K562 (cell line): ENCODE measurements around the gene MACROD2. TPM values are rescaled to one million over a fixed set of nuclear protein-coding genes. Genes with fewer than 3 reads are reported as not detected.

Source experiments
- ATAC-seq: fragments of 200-7000 bp; cut with Tn5 transposase; 3 replicates; pipeline ENCODE4 v1.9.1; 2020; ENCODE audit warnings: moderate library complexity
- BruUV-seq: library from RNA; stranded (reverse); fragments of 400-500 nt; replicated peaks from 2 replicates; lab custom pipeline; 2021; lab: Mats Ljungman, UMichigan
- CTCF ChIA-PET: fragments of 300-600 bp; formaldehyde crosslinking; extraction: SDS; loops from one replicate; lab custom pipeline; 2021; ENCODE audit warnings: low intra/inter-chr PET ratio; lab: Yijun Ruan, JAX
- POLR2A ChIA-PET: fragments of 300-600, 350-650 bp; sonication (Branson Sonifier 250); formaldehyde crosslinking; extraction: SDS; loops from one replicate; lab custom pipeline; 2021; ENCODE audit warnings: antibody characterized with exemption, inconsistent platforms; lab: Yijun Ruan, JAX
- DNase-seq, 4 experiments: peaks; one replicate each; pipeline versions ENCODE4 v3.0.0 to v3.0.0-alpha.2; 2011 to 2018; ENCODE audit warnings: low spot score in 3 of 4, mixed read lengths in 3 of 4; ENCODE audit errors: extremely low read depth in 1 of 4
- FAIRE-seq: peaks from 2 replicates; lab custom pipeline; 2011; peaks lifted over from hg19 to GRCh38; lab: Jason Lieb, UNC
- H2AFZ ChIP-seq: 2 replicates; pipeline ENCODE4 v1.6.0; 2011; ENCODE audit warnings: low read depth, low read length, control low read depth, inconsistent platforms
- H3K27ac ChIP-seq: fragments of 200-600 bp; 3 replicates; pipeline ENCODE4 v1.8.0; 2011; ENCODE audit warnings: low read depth, mild to moderate bottlenecking, control low read depth, inconsistent platforms, low read length, moderate library complexity, mixed read lengths; ENCODE audit errors: extremely low read depth
- H3K27me3 ChIP-seq, 2 experiments: fragments of 300-600 bp in 1 of 2; 2 replicates in 1 of 2; 3 replicates in 1 of 2; pipeline versions ENCODE4 v1.6.0 to v1.8.0; 2011; ENCODE audit warnings: inconsistent platforms in 2 of 2, low read length in 2 of 2, mild to moderate bottlenecking in 1 of 2, mixed read lengths in 1 of 2, moderate library complexity in 1 of 2; ENCODE audit not compliant: control insufficient read depth in 2 of 2, insufficient read depth in 2 of 2
- H3K36me3 ChIP-seq: fragments of 300-600 bp; 3 replicates; pipeline ENCODE4 v1.8.0; 2011; ENCODE audit warnings: mild to moderate bottlenecking, low read length, inconsistent platforms; ENCODE audit not compliant: control insufficient read depth, insufficient read depth
- H3K4me1 ChIP-seq, 2 experiments: fragments of 200-600 bp in 1 of 2; replicated peaks in 1 of 2; 2 replicates in 1 of 2; 3 replicates in 1 of 2; pipeline versions ENCODE4 v1.5.1 to v1.8.0; 2011; ENCODE audit warnings: inconsistent platforms in 2 of 2, low read length in 2 of 2, mild to moderate bottlenecking in 1 of 2, mixed read lengths in 1 of 2, moderate library complexity in 1 of 2; ENCODE audit not compliant: control insufficient read depth in 2 of 2, insufficient read depth in 2 of 2
- H3K4me2 ChIP-seq: 2 replicates; pipeline ENCODE4 v1.6.1; 2011; ENCODE audit warnings: low read length, control low read depth, inconsistent platforms, mixed read lengths; ENCODE audit not compliant: insufficient read depth
- H3K4me3 ChIP-seq: fragments of 200-600 bp; sonication (generic), shearing (Covaris generic); 2 replicates; pipeline ENCODE4 v1.5.1; 2016; ENCODE audit warnings: control low read depth, inconsistent platforms
- H3K79me2 ChIP-seq: fragments of 200-600 bp; 3 replicates; pipeline ENCODE4 v1.8.0; 2011; ENCODE audit warnings: low read length, inconsistent platforms; ENCODE audit not compliant: control insufficient read depth, insufficient read depth
- H3K9ac ChIP-seq, 2 experiments: 2 replicates each; pipeline versions ENCODE4 v1.6.0 to v1.6.1; 2011; ENCODE audit warnings: low read depth in 2 of 2, low read length in 2 of 2, control low read depth in 1 of 2, inconsistent platforms in 1 of 2, mild to moderate bottlenecking in 1 of 2, mixed read lengths in 1 of 2; ENCODE audit not compliant: insufficient read depth in 1 of 2
- H3K9me1 ChIP-seq: one replicate; pipeline ENCODE4 v1.6.0; 2011; ENCODE audit warnings: inconsistent platforms, mild to moderate bottlenecking, low read length, moderate library complexity; ENCODE audit not compliant: control insufficient read depth, insufficient read depth
- H3K9me3 ChIP-seq: replicated peaks from 2 replicates; pipeline ENCODE4 v1.5.1; 2011; ENCODE audit warnings: low read depth, low read length, inconsistent platforms; ENCODE audit not compliant: control insufficient read depth, insufficient read depth
- H4K20me1 ChIP-seq: replicated peaks from 2 replicates; pipeline ENCODE4 v1.6.1; 2011; ENCODE audit warnings: low read length, inconsistent platforms, mixed read lengths; ENCODE audit not compliant: control insufficient read depth, insufficient read depth
- ATF3 ChIP-seq, 2 experiments: fragments of 450-650 bp in 1 of 2; sonication (generic) in 1 of 2; formaldehyde crosslinking in 1 of 2; IDR thresholded peaks in 1 of 2; conservative IDR thresholded peaks in 1 of 2; 2 replicates each; pipeline versions ENCODE4 v1.6.1 to v1.8.1; 2016 to 2023; ENCODE audit warnings: mild to moderate bottlenecking in 2 of 2, moderate library complexity in 2 of 2, inconsistent platforms in 1 of 2, missing genetic modification reagents in 1 of 2
- BRD4 ChIP-seq: fragments of 200-600 bp; sonication (generic); IDR thresholded peaks from 2 replicates; pipeline ENCODE4 v1.6.1; 2017; ENCODE audit warnings: inconsistent platforms
- CBFA2T2 ChIP-seq: fragments of 450-650 bp; conservative IDR thresholded peaks from 2 replicates; pipeline ENCODE4 v1.6.1; 2017; ENCODE audit warnings: mild to moderate bottlenecking
- CEBPB ChIP-seq: fragments of 450-650 bp; IDR thresholded peaks from 2 replicates; pipeline ENCODE4 v1.6.1; 2016; ENCODE audit warnings: missing genetic modification characterization, missing compliant biosample characterization
- DNMT1 ChIP-seq: fragments of 450-650 bp; IDR thresholded peaks from 2 replicates; pipeline ENCODE4 v1.6.1; 2016; ENCODE audit warnings: antibody characterized with exemption, mild to moderate bottlenecking
- ETV5 ChIP-seq: sonication (generic); formaldehyde crosslinking; IDR thresholded peaks from 2 replicates; pipeline ENCODE4 v1.4.0; 2020; ENCODE audit warnings: low read depth, mild to moderate bottlenecking, missing genetic modification reagents
- FIP1L1 ChIP-seq: fragments of 200-400 bp; formaldehyde crosslinking; IDR thresholded peaks from 2 replicates; pipeline ENCODE4 v1.6.1; 2018; ENCODE audit warnings: mild to moderate bottlenecking, low read depth, low read length; ENCODE audit not compliant: poor library complexity, severe bottlenecking
- HDAC2 ChIP-seq: fragments of 450-650 bp; IDR thresholded peaks from 2 replicates; pipeline ENCODE4 v1.6.1; 2016; ENCODE audit warnings: mild to moderate bottlenecking
- HDAC8 ChIP-seq: fragments of 450-650 bp; IDR thresholded peaks from 2 replicates; pipeline ENCODE4 v1.6.1; 2016; ENCODE audit warnings: mild to moderate bottlenecking, missing genetic modification characterization, moderate library complexity, missing compliant biosample characterization
- HMGN3 ChIP-seq: IDR thresholded peaks from 2 replicates; pipeline ENCODE4 v1.6.1; 2011; ENCODE audit warnings: borderline replicate concordance, low read depth, mild to moderate bottlenecking, mixed read lengths, low read length; ENCODE audit not compliant: insufficient read length; ENCODE audit errors: extremely low read depth
- JUN ChIP-seq, 2 experiments: sonication (generic) in 1 of 2; formaldehyde crosslinking in 1 of 2; IDR thresholded peaks; 2 replicates each; pipeline versions ENCODE4 v1.6.1 to v1.8.0; 2012 to 2022; ENCODE audit warnings: borderline replicate concordance in 2 of 2, mild to moderate bottlenecking in 2 of 2, improper control_type of control experiment in 1 of 2, low read depth in 1 of 2, low read length in 1 of 2, missing genetic modification reagents in 1 of 2
- MYC ChIP-seq, 2 experiments: fragments of 250-450 bp in 1 of 2; sonication (Bioruptor Pico) in 1 of 2; IDR thresholded peaks; 2 replicates each; pipeline versions ENCODE4 v1.5.1 to v1.6.1; 2012 to 2021; ENCODE audit warnings: low read depth in 2 of 2, borderline replicate concordance in 1 of 2, improper control_type of control experiment in 1 of 2, low read length in 1 of 2, mild to moderate bottlenecking in 1 of 2, moderate library complexity in 1 of 2
- SNAPC5 ChIP-seq: fragments of 250-450 bp; sonication (Bioruptor Pico); IDR thresholded peaks from 2 replicates; pipeline ENCODE4 v1.8.0; 2021; ENCODE audit warnings: moderate library complexity, mild to moderate bottlenecking, inconsistent platforms
- USF1 ChIP-seq: sonication (generic); formaldehyde crosslinking; IDR thresholded peaks from 2 replicates; pipeline ENCODE4 v1.9.0; 2022; ENCODE audit warnings: mild to moderate bottlenecking, missing genetic modification reagents
- ZBTB49 ChIP-seq: sonication (generic); formaldehyde crosslinking; IDR thresholded peaks from 2 replicates; pipeline ENCODE4 v1.8.0; 2022; ENCODE audit warnings: missing genetic modification reagents, mild to moderate bottlenecking, borderline replicate concordance
- ZNF431 ChIP-seq: sonication (generic); formaldehyde crosslinking; IDR thresholded peaks from 2 replicates; pipeline ENCODE4 v1.8.0; 2022; ENCODE audit warnings: mild to moderate bottlenecking, missing genetic modification reagents
- ZNF75A ChIP-seq: fragments of 450-650 bp; formaldehyde crosslinking; IDR thresholded peaks from 2 replicates; pipeline ENCODE4 v1.4.0; 2020; ENCODE audit warnings: mild to moderate bottlenecking
- WGBS: fragments of 100-300 bp; shearing (Covaris generic); methylation state at CpG from one replicate; pipeline ENCODE4 v1.1.6; 2016; ENCODE audit warnings: low coverage, mixed read lengths; ENCODE audit not compliant: insufficient coverage; ENCODE audit errors: missing lambda C conversion rate; 5-methylcytosine and 5-hydroxymethylcytosine counted together
- in situ Hi-C: fragments of 300-500 bp; cut with MboI; formaldehyde crosslinking; loops from 4 replicates; pipeline ENCODE4 v1.15.0; 2018; ENCODE audit warnings: inconsistent platforms, mixed read lengths
- intact Hi-C: fragments of 100-400 bp; cut with micrococcal nuclease; formaldehyde crosslinking; loops from 2 replicates; pipeline ENCODE4 v1.14.2; 2022
- polyA plus RNA-seq, 8 experiments: library from polyadenylated mRNA; depleted of rRNA in 4 of 8; stranded (reverse) in 5 of 8; unstranded in 3 of 8; fragments of >200 nt; fragmentation: Nextera tagmentation in 2 of 8; fragmentation: Illumina TruSeq in 1 of 8; extraction: Ambion mirVana in 2 of 8; extraction: Trizol in 1 of 8; gene quantifications; 2 replicates each; pipeline versions ENCODE4 v1.2.1 to v1.2.3, GENCODE V29; 2011 to 2014; ENCODE audit warnings: inconsistent platforms in 1 of 8, missing spikeins in 1 of 8
- total RNA-seq, 7 experiments: library from RNA; depleted of rRNA in 6 of 7; stranded (reverse); fragments of >200 nt in 6 of 7; fragmentation: Illumina TruSeq in 2 of 7; extraction: Trizol in 2 of 7; gene quantifications; 2 replicates each; pipeline versions ENCODE4 v1.2.1 to v1.2.3, GENCODE V29; 2011 to 2021; ENCODE audit warnings: low replicate concordance in 1 of 7

The MACROD2 gene
- total and polyA plus RNA-seq, 9 of the 15 experiments (the other 6 are each of a cell fraction or from before 2014, with no cell fraction given) = not detected

GRCh38 chr20:14009208-14009607 is 13.9 kb downstream of the MACROD2 start:
- H3K27me3 ChIP-seq = no peaks in the 10 kb centered on the region
- no peak overlapping the region for H3K4me3 ChIP-seq
- no peak overlapping the region for H3K4me2 ChIP-seq
- no peak overlapping the region for H2AFZ ChIP-seq
- no peaks in the 10 kb centered on the region for H3K9me3 ChIP-seq
- no peak for TF ChIP-seq ZNF431
- TF ChIP-seq HMGN3 = no peak
- no peak for TF ChIP-seq ZBTB49 (CRISPR knock-in tag)
- no peak for TF ChIP-seq HDAC2
- no peak for TF ChIP-seq JUN (IDR thresholded peaks at IDR 0.05; ENCODE audit: borderline replicate concordance, low read depth, low read length)
- no peak for TF ChIP-seq JUN (CRISPR knock-in tag; IDR thresholded peaks at IDR 0.05; ENCODE audit: borderline replicate concordance)
- no peak for TF ChIP-seq ZNF75A (CRISPR knock-in tag)
- TF ChIP-seq ETV5 = no peak
- no peak for TF ChIP-seq USF1 (CRISPR knock-in tag)
- TF ChIP-seq BRD4 = no peak
- TF ChIP-seq CEBPB (tag) = no peak
- no peak for TF ChIP-seq HDAC8 (tag)
- TF ChIP-seq DNMT1 = no peak
- TF ChIP-seq MYC (IDR thresholded peaks at IDR 0.05; ENCODE audit: low read depth, low read length) = no peak
- TF ChIP-seq MYC (CRISPR knock-in tag; IDR thresholded peaks at IDR 0.05; ENCODE audit: borderline replicate concordance, low read depth) = no peak
- no peak for TF ChIP-seq SNAPC5 (CRISPR knock-in tag)
- TF ChIP-seq ATF3 (IDR thresholded peaks at IDR 0.05) = no peak
- TF ChIP-seq ATF3 (CRISPR knock-in tag; conservative IDR thresholded peaks at IDR 0.05) = no peak
- TF ChIP-seq CBFA2T2 = no peak
- no peak for TF ChIP-seq FIP1L1
- TF ChIP-seq, all 486 proteins: peak for 0
- WGBS = 0% methylated on average over 2 of the region's 2 CpGs
- ATAC-seq (no peak), FAIRE-seq (no peak), DNase-seq (no peak)
- H3K36me3 ChIP-seq = no peaks in the 10 kb centered on the region
- H3K9me1 ChIP-seq = no peaks in the 10 kb centered on the region
- CTCF ChIA-PET = no interaction called here
- H3K4me1 ChIP-seq = no peaks in the 10 kb centered on the region
- no peak overlapping the region for H3K27ac ChIP-seq
- no TSS peak for BruUV-seq
- intact Hi-C loops (no loop called here), in situ Hi-C loops (no loop called here)
- no peaks in the 10 kb centered on the region for H4K20me1 ChIP-seq
- POLR2A ChIA-PET = no interaction called here
- no peak overlapping the region for H3K9ac ChIP-seq
- H3K79me2 ChIP-seq = no peaks in the 10 kb centered on the region
